UCSD-AML1 (cell line): ENCODE measurements around the gene HS3ST3A1.
"Not testable (repeated sequence)": the region's sequence is repeated elsewhere in the genome, so short reads cannot be mapped to it uniquely, and the experiment has no call there.

Source experiments
- DNase-seq: peaks from one replicate; lab custom pipeline; 2025; ENCODE audit not compliant: unreplicated experiment; lab: John Stamatoyannopoulos, UW

The HS3ST3A1 gene

DNA sequence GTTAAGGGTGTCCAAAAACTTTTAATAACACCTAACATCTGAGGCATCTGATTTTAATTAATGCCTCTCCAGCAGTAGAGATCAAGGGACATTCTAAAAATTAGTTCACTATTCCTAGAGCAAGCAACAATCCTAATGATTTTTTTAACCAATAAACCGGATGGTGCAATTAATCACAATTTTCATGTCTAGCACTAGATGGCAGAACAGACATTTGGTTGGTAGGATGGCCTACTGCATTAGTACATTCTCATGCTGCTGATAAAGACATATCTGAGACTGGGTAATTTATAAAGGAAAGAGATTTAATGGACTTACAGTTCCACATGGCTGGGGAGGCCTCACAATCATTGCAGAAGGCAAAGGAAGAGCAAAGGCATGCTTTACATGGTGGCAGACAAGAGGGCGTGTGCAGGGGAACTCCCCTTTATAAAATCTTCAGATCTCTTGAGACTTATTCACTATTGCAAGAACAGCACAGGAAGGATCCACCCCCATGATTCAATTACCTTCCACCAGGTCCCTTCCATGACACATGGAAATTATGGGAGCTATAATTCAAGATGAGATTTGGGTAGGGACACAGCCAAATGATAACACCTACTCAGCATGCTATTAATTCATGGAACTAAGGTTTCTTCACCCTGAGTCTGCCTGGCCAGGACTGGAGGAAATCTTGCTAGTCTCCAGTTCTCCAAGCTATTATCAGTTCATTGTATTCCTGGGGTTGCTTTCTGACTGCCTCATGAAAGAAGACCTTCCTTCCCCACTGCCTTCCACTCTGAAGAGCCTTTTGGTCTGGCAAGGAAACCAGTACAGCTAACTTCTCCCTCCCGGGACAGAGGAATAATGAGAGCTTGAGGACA, 24.8 kb downstream of the HS3ST3A1 start:
- DNase-seq, result no peak

DNA sequence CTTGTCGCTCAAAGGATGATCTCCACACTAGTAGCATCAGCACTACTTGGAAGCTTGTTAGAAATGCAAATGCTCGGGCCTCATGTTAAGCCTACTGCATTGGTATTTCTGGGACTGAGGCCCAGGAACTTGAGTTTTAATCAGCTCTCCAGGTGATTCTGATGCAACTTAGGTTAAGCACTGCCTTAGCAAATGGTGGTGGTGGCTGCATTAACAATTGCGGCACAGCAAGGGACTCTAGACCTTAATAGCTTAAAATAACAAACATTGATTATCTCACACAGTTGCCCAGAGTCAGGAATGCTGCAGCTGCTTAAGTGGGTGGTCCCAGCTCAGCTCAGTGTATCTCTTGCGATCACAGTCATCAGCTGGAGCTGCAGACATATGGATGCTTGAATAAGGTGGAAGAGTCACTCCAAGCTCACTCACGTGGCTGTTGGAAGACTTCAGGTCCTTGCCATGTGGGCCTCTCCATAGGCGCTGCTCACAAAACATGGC, 25.8 kb downstream of the HS3ST3A1 start:
- no peak for DNase-seq

- DNase-seq, result no peak
Observed at GRCh38 chr17:13575466-13575865, 26.3 kb downstream of the HS3ST3A1 start.

- DNase-seq, result no peak
Observed at GRCh38 chr17:13572581-13572980, 29.1 kb downstream of the HS3ST3A1 start.

DNA sequence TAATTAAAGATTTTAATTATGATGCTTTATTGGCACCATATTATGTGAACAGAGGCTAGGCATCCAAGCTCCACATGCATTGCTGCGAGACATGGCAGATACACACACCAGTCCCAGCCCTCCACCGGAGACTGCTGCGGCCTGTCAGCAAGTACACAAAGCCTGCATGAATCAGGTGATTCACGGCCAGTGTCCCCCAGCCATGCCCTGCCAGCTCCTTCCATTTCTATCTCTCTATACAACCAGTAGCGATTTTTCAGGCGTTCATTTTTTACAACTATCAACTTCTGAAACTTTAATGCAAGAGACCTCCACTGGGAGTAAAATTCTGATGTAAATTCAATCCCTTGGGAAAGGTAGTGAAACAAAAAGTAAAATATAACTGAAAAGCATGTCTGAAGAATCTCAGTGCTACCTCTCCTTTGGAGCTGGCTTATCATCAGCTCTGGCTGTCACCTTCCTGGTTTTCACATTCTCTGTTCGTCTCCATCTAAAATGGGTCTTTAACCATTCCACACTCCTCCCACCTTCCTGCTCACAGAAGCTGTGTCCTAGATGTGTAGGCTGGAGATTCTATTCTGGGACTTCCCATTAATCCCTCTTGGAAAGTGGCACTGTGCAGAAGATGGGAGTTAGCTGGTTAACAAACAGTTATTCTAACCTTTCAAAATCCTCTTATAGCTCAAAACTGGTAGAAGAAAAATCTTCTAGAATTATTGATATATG, 32.2 kb downstream of the HS3ST3A1 start:
- no peak for DNase-seq

- DNase-seq, result no peak
Observed at GRCh38 chr17:13568582-13569397, 32.9 kb downstream of the HS3ST3A1 start.

DNA sequence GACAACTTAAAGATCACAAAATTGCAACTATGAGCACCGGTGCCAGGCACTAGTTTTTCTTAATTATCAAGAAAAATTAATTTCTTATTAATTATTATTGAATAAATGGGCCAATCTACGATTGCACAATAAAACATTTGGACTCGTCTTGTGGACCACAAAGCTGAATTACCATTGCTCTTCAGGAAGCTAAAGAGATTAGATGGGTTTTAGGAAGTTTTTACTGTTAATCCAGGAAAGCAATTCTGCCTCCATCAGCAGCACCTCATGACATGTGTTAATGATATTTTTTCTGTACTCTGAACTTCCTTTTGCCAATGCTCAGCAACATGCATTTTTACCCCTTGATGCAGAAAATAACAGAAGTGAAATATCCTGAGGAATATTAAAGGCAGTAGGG, 37.9 kb downstream of the HS3ST3A1 start:
- DNase-seq, result no peak

DNA sequence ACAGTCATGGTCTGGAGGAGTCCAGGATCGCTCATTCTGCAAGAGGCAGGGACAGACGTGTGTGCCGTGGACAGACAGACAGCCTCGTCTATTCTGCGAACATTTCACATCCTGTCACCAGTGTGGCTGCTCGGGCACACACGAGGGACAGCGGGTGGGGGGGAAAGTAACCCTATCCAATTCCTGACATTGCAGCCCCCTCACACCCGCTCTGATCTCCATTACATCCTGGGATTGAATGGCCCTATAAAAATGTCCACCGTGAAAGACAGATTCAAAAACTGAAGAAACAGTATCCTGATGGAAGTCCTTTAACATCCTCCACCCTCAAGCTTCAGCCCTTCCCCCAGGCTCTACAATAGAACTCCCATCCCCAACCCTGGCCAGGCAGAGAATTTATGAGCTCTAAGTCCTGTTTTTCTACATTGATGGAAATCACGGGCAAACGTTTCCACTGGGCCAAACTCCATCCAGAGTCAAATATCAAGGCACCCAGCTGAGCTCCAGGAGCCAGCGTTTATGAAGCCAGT, 39.4 kb downstream of the HS3ST3A1 start:
- no peak for DNase-seq

- no peak for DNase-seq
Observed at GRCh38 chr17:13561606-13562270, 40.0 kb downstream of the HS3ST3A1 start.

- no peak for DNase-seq
Observed at GRCh38 chr17:13560935-13561334, 40.8 kb downstream of the HS3ST3A1 start.

GRCh38 chr17:13558588-13558987, 43.1 kb downstream of the HS3ST3A1 start:
- DNase-seq, result no peak

GRCh38 chr17:13557077-13557476, 44.7 kb downstream of the HS3ST3A1 start:
- DNase-seq, result no peak

GRCh38 chr17:13554231-13554630, 47.5 kb downstream of the HS3ST3A1 start:
- no peak for DNase-seq

DNA sequence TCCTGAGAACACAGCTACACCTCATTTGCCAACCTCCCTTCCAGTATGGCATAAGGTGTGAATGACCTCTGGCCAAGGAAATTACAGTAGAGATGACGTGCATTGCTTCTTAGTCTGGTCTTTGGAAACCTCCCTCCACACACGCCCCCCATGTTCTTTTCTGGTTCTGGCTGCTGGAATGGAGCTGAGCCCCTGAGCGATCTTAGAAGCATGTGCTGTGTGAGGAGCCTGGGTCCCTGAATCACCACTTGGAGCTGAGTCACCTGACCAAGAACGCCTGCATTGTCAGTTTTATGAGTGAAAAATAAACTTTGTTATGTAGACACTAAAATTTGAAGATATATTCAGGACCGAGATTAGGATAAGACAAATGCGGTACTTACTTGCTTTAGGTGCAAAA, 51.4 kb downstream of the HS3ST3A1 start:
- DNase-seq, result no peak

GRCh38 chr17:13548576-13548975, 53.2 kb downstream of the HS3ST3A1 start:
- not testable (repeated sequence) for DNase-seq

GRCh38 chr17:13546851-13547250, 54.9 kb downstream of the HS3ST3A1 start:
- DNase-seq, result no peak

GRCh38 chr17:13545941-13546340, 55.8 kb downstream of the HS3ST3A1 start:
- no peak for DNase-seq

DNA sequence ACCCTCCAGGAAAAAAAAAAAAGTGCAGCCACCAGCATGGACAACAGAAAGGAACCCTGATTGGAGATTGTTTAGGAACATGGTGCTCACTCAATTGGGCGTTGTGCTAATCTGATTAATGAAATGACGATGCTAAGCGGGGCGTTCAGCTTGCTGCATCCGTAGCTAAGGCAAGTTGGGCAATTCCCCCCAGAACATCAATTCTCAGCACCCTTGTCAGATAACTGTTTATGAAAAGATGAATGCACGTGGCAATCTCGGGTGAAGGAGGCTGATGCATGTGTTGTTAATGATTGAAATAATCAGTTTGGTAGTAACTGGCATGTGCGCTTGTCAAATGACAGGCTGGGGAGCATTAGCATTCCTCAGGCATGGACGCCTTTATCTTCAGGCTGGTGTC, 57.0 kb downstream of the HS3ST3A1 start:
- DNase-seq, result no peak

DNA sequence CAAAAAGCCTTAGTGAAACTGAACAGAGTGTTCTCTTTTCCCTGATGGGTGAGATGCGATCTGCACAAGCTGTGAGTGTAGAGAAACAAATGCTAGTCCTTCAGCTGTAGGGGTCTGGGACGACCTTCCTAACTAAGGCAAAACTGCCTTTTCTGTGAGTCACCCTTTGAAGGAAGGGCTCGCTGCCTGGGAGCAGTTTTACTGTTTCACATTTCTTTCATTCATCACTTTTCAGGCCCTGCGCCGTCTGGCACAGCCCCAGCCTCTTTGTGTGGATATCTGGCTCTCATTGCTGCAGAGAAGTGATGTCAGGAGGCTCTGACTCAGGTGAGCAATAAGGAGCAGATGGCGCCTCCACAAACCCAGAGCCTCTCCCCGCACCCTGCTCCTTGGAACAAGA, 57.4 kb downstream of the HS3ST3A1 start:
- DNase-seq, result no peak

DNA sequence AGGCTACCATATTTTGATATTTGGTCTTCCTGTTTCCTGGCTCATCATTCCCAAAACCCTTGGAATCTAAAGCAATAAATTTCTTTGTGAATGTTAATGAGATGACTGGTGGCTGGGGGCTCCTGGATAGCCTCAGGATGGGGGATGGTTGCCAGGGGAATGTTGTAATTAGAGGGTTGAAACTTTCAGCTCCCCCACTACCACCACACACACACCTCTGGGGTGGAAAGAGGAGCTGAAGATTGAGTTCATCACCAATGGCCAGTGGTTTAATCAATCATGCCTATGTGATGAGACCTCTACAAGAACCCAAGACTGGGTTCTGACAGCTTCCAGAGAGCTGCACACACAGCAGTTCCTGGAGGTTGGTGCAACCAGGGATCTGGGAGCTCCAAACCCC, 59.1 kb downstream of the HS3ST3A1 start:
- no peak for DNase-seq
